Chondrocyte (in vitro differentiated cells): ENCODE measurements around the gene SORL1-AS1.
"Not testable (repeated sequence)": the region's sequence is repeated elsewhere in the genome, so short reads cannot be mapped to it uniquely, and the experiment has no call there.

Source experiments
- DNase-seq: peaks from one replicate; pipeline ENCODE4 v3.0.0; 2021; ENCODE audit warnings: mixed read lengths, low spot score
- H3K27ac Mint-ChIP-seq: one replicate; pipeline ENCODE4 v1.8.0; 2021; ENCODE audit warnings: mild to moderate bottlenecking, moderate library complexity, mixed read lengths; ENCODE audit not compliant: unreplicated experiment
- H3K27me3 Mint-ChIP-seq: 2 replicates; pipeline ENCODE4 v1.8.0; 2021; ENCODE audit warnings: low read depth, mixed read lengths
- H3K36me3 Mint-ChIP-seq: 2 replicates; pipeline ENCODE4 v1.8.0; 2021; ENCODE audit warnings: low read depth, mixed read lengths
- H3K4me1 Mint-ChIP-seq: 2 replicates; pipeline ENCODE4 v1.8.0; 2021; ENCODE audit warnings: low read depth, mild to moderate bottlenecking, mixed read lengths
- H3K4me3 Mint-ChIP-seq: one replicate; pipeline ENCODE4 v1.8.0; 2021; ENCODE audit warnings: mild to moderate bottlenecking, moderate library complexity, mixed read lengths; ENCODE audit not compliant: unreplicated experiment
- H3K9me3 Mint-ChIP-seq: 2 replicates; pipeline ENCODE4 v1.8.0; 2021; ENCODE audit warnings: low read depth, mixed read lengths
- CTCF ChIP-seq: fragments of 200-600 bp; sonication (generic); IDR thresholded peaks from 2 replicates; pipeline ENCODE4 v1.5.0; 2021; ENCODE audit warnings: antibody characterized with exemption, mild to moderate bottlenecking, moderate library complexity

The SORL1-AS1 gene

GRCh38 chr11:121486054-121486453, 33.3 kb upstream of the SORL1-AS1 start:
- no peak overlapping the region for H3K27ac Mint-ChIP-seq
- no peak overlapping the region for H3K4me3 Mint-ChIP-seq
- peaks cover 9% of the 10 kb centered on the region for H3K4me1 Mint-ChIP-seq
- peaks cover 5% of the 10 kb centered on the region for H3K27me3 Mint-ChIP-seq
- H3K9me3 Mint-ChIP-seq = no peaks in the 10 kb centered on the region
- no peak for TF ChIP-seq CTCF
- no peak for DNase-seq
- peaks cover 3% of the 10 kb centered on the region for H3K36me3 Mint-ChIP-seq

DNA sequence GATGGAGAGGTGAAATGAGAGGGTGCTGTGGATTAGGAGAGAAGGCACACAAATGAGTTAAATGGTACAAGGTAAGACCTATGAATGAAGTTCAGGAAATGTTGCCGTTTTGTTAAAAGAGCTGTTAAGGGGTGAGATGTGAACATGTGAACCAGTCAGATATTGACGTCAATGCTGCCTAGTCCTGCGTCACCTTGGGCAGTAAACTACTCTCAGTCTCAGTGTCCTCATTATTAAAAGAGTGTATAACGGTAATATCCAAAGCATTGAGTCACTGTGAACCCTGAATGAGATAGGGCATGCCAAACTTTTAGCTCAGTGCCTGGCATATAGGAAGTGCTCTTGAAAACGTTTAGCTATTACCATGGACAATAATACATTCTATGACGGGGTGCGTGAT, 32.4 kb upstream of the SORL1-AS1 start:
- Mint-ChIP-seq H3K27ac (no peak overlapping the region), H3K27me3 (peaks cover 7% of the 10 kb centered on the region), H3K36me3 (peaks cover 3% of the 10 kb centered on the region), H3K4me3 (no peak overlapping the region), H3K9me3 (no peaks in the 10 kb centered on the region), H3K4me1 (peaks cover 9% of the 10 kb centered on the region)
- no peak for TF ChIP-seq CTCF
- no peak for DNase-seq

- peaks cover 1% of the 10 kb centered on the region for H3K36me3 Mint-ChIP-seq
- peaks cover 16% of the 10 kb centered on the region for H3K4me1 Mint-ChIP-seq
- no peak overlapping the region for H3K27ac Mint-ChIP-seq
- H3K4me3 Mint-ChIP-seq = no peak overlapping the region
- no peaks in the 10 kb centered on the region for H3K9me3 Mint-ChIP-seq
- no peak for TF ChIP-seq CTCF
- no peak for DNase-seq
- peaks cover 9% of the 10 kb centered on the region for H3K27me3 Mint-ChIP-seq
These were observed 31.2 kb upstream of the SORL1-AS1 start for GRCh38 chr11:121483805-121484480.

DNA sequence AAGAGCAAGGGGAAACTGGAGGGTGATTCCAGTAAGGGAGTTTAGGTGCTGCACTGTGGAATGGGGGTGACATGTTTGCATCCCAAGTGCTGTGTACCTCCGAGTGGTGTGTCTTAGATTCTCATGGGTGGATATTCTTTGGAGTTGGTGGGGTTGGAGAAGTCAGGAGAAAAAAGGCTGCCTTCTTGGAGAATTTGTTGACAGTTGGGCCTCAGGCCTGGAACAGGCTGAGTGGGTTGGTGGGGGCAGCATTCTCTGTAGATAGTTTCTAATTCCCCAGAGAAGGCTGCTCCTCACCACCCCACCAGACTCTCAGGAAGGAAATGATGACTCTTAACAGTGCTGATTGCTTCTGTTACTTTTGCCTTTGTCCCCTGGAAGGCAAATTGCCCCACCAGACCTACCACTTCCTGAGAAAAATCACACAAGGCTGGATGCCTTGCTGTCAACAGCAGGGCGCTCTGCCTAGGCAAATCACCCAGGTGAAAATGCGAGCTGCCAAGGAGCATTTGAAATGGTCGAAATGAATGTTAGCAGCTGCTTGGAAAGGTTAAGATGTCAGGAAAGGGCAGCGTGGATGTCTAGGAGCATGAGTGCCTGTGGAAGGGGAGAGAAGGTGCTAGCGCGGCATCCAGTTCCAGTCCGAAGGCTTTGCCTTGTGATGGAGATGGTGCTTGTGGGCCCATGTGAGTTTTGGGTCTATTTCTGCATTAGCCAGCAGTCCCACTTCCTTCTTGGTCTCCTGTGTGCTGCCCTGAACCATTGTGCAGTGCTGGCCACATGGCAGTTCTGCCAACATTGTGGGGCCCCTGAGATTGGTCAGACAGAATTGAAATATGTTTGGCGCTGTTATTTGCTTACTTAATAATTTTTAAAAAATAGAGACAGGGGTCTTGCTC, 29.7 kb upstream of the SORL1-AS1 start:
- Mint-ChIP-seq H3K9me3 (no peaks in the 10 kb centered on the region), H3K4me1 (peaks cover 16% of the 10 kb centered on the region), H3K36me3 (peaks cover 1% of the 10 kb centered on the region), H3K27ac (peak overlapping the region; percentile 55), H3K4me3 (no peak overlapping the region), H3K27me3 (peaks cover 11% of the 10 kb centered on the region)
- no peak for DNase-seq
- TF ChIP-seq CTCF = no peak

DNA sequence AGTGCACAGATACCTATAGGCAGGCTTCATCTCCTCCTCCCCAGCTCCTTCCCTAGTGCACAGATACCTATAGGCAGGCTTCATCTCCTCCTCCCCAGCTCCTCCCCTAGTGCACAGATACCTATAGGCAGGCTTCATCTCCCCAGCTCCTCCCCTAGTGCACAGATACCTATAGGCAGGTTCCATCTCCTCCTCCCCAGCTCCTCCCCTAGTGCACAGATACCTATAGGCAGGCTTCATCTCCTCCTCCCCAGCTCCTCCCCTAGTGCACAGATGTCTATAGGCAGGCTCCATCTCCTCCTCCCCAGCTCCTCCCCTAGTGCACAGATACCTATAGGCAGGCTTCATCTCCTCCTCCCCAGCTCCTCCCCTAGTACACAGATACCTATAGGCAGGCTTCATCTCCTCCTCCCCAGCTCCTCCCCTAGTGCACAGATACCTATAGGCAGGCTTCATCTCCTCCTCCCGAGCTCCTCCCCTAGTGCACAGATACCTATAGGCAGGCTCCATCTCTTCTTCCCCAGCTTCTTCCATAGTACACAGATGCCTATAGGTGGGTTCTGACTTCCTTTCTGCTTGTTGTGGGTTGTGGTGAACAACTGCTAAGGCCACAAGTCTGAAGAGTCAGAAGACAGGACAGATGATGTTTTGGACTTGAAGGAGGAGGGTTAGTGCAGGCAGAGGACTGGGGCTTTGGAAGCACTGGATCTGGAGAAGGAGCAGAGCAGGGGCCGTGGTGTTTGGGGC, 28.9 kb upstream of the SORL1-AS1 start:
- H3K27ac Mint-ChIP-seq = peak overlapping the region; percentile 46
- peaks cover 17% of the 10 kb centered on the region for H3K27me3 Mint-ChIP-seq
- peaks cover 16% of the 10 kb centered on the region for H3K4me1 Mint-ChIP-seq
- DNase-seq, H3K9me3 Mint-ChIP-seq, H3K4me3 Mint-ChIP-seq, H3K36me3 Mint-ChIP-seq: not testable (repeated sequence)
